A673 (cell line): ENCODE measurements around the gene TRPM3.

Source experiments
- EZH2 ChIP-seq: fragments of 200-600 bp; sonication (generic); IDR thresholded peaks from 2 replicates; pipeline ENCODE4 v1.6.1; 2017; ENCODE audit warnings: borderline replicate concordance, low read depth, mild to moderate bottlenecking, mixed read lengths, antibody characterized with exemption, low read length; ENCODE audit not compliant: poor library complexity, severe bottlenecking
- TF ChIP-seq, protein P1 (sequence below): fragments of 300-800, 200-600 bp; sonication (generic); conservative IDR thresholded peaks from 2 replicates; pipeline ENCODE4 v1.5.1; 2017; ENCODE audit warnings: low read depth, mild to moderate bottlenecking, antibody characterized with exemption, low read length, moderate library complexity, mixed read lengths

DNA sequence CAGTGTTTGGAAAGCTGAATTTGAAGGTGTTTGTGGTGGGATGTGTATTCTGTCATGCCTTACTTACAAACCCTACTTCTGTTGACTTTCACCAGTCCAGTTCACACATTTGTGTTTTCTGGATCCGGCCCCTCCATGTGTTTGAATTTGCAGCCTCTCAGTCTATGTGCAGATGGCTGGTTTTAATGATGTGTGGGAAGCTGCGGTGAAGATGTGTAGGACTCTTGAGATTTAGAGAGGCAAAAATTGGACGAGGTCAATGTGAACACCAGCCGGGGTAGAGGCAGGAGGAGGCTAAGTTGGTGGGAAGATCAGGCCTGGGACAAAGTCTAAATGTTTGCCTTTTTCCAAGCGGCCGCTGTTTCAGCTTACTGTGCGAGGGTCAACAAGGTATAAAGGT, 591.6 kb downstream of the TRPM3 start:
- TF ChIP-seq, protein P1, sequence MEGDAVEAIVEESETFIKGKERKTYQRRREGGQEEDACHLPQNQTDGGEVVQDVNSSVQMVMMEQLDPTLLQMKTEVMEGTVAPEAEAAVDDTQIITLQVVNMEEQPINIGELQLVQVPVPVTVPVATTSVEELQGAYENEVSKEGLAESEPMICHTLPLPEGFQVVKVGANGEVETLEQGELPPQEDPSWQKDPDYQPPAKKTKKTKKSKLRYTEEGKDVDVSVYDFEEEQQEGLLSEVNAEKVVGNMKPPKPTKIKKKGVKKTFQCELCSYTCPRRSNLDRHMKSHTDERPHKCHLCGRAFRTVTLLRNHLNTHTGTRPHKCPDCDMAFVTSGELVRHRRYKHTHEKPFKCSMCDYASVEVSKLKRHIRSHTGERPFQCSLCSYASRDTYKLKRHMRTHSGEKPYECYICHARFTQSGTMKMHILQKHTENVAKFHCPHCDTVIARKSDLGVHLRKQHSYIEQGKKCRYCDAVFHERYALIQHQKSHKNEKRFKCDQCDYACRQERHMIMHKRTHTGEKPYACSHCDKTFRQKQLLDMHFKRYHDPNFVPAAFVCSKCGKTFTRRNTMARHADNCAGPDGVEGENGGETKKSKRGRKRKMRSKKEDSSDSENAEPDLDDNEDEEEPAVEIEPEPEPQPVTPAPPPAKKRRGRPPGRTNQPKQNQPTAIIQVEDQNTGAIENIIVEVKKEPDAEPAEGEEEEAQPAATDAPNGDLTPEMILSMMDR = no peak
- TF ChIP-seq EZH2 = no peak
